GM12865 (cell line): ENCODE data around the gene RAB11FIP4.

ENCODE experiments used
- DNase-seq: peaks from one replicate; pipeline ENCODE4 v3.0.0; 2010; ENCODE audit warnings: low read depth
- H3K4me3 ChIP-seq: 2 replicates; pipeline ENCODE4 v1.5.1; 2011; ENCODE audit warnings: mild to moderate bottlenecking, low read depth, low read length, control low read depth
- TF ChIP-seq, protein P1 (sequence below): IDR thresholded peaks from 2 replicates; pipeline ENCODE4 v1.5.1; 2011; ENCODE audit warnings: low read length, control low read depth, low read depth, inconsistent platforms; ENCODE audit not compliant: insufficient read depth; ENCODE audit errors: missing control alignments

RAB11FIP4 gene

DNA sequence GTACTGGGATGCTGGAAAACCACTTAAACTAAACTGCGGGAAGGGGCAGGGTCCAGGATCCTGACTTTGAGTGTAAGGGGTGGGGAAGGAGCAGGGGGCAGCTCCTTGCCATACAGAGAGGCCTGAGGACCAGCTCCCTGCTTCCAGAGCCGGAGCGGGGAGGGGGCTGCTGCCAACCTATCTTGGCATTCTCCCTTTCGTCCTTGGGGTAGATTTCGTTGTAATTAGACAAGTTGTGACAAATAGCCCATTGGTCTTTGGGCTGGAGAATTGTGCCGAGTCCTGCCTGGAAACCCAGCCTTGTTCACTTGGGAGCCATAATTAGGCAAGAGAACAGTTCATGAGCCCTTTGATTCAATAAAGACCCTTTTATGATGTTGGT lies 175.5 kb downstream of the RAB11FIP4 start:
- no peak overlapping the region for H3K4me3 ChIP-seq
- DNase-seq, result no peak
- TF ChIP-seq, protein P1, sequence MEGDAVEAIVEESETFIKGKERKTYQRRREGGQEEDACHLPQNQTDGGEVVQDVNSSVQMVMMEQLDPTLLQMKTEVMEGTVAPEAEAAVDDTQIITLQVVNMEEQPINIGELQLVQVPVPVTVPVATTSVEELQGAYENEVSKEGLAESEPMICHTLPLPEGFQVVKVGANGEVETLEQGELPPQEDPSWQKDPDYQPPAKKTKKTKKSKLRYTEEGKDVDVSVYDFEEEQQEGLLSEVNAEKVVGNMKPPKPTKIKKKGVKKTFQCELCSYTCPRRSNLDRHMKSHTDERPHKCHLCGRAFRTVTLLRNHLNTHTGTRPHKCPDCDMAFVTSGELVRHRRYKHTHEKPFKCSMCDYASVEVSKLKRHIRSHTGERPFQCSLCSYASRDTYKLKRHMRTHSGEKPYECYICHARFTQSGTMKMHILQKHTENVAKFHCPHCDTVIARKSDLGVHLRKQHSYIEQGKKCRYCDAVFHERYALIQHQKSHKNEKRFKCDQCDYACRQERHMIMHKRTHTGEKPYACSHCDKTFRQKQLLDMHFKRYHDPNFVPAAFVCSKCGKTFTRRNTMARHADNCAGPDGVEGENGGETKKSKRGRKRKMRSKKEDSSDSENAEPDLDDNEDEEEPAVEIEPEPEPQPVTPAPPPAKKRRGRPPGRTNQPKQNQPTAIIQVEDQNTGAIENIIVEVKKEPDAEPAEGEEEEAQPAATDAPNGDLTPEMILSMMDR, result no peak

- TF ChIP-seq, protein P1, result no peak
- H3K4me3 ChIP-seq, result no peak overlapping the region
- DNase-seq, result no peak
Measured at GRCh38 chr17:31568121-31568520, 176.6 kb downstream of the RAB11FIP4 start.

DNA sequence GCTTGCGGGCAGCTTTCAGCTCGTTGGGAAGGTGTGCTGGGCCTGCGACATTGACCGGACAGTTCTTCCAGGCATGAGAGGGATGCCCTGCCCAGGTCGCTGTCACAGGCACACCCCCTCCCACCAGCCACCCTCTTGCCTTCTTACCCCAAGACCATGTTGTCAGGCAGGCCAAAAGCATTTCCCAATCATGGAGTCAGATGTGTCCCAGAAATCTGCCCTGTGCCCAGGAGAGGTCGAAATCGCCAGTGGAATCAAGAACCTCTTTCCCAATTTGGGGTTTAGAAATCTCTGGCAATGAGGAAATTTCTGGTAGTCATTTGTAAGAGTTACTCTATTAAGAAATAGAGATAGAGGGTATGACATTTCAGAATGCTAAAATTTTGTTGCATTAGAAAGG lies 177.1 kb downstream of the RAB11FIP4 start:
- TF ChIP-seq, protein P1, result no peak
- no peak for DNase-seq
- H3K4me3 ChIP-seq, result no peak overlapping the region

DNA sequence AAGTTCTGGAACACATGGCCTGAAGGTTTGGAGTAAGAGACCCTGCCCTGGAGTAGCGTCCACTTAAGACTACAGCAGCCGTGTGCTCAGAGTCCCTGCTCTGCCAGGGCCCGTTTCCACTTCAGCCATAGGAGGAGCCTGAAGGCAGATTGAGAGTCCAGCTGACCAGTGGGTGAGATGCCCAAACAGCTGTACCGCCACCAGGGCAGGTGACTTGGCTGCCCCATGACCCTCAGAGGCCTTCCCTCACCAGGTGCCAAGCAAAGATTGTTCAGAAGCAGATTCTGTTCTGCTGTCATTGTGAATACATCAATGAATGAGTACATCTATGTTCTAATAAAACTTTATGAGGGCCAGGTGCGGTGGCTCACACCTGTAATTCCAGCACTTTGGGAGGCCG lies 178.8 kb downstream of the RAB11FIP4 start:
- H3K4me3 ChIP-seq, result no peak overlapping the region
- no peak for DNase-seq
- TF ChIP-seq, protein P1, result no peak

- no peak overlapping the region for H3K4me3 ChIP-seq
- TF ChIP-seq, protein P1, result no peak
- DNase-seq, result no peak
Measured at GRCh38 chr17:31570951-31571892, 179.7 kb downstream of the RAB11FIP4 start.

DNA sequence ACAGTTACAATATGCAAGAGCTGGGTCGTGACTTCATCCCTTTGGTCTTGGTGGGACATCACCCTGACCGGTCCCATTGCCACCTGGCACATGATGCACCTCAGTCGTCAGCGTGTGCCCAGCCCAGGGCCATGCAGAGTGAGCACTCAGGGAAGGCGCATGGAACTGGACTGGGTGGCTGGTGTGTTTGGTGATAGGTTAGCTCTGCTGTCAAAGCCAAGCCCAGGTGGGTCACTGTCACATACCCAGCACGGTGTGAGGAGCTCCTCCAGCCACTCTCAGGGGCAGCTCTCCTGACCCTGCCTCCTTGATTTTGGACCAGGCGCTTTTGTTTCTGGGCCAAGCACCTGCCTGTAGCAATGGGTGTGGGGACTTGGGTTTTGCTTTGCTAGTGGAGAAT lies 180.9 kb downstream of the RAB11FIP4 start:
- H3K4me3 ChIP-seq, result no peak overlapping the region
- no peak for DNase-seq
- TF ChIP-seq, protein P1, result no peak
